RWPE1 (cell line): ENCODE measurements around the gene CCDC141.

Experiments used
- CTCF ChIA-PET: fragments of 350-600 bp; sonication (Branson Sonifier 250); formaldehyde crosslinking; extraction: SDS; loops from one replicate; lab custom pipeline; 2021; lab: Yijun Ruan, JAX
- POLR2A ChIA-PET: fragments of 400-600 bp; formaldehyde crosslinking; extraction: SDS; loops from one replicate; lab custom pipeline; 2020; ENCODE audit warnings: antibody characterized with exemption; ENCODE audit not compliant: low non-redundant PET; lab: Yijun Ruan, JAX
- DNase-seq: peaks from one replicate; pipeline ENCODE4 v3.0.0; 2012; ENCODE audit warnings: low spot score
- H3K27ac ChIP-seq: fragments of 450-650 bp; 2 replicates; pipeline ENCODE4 v1.5.1; 2017
- TF ChIP-seq, protein P1 (sequence below): fragments of 450-650 bp; conservative IDR thresholded peaks from 2 replicates; pipeline ENCODE4 v1.5.1; 2017; ENCODE audit warnings: low read depth, mild to moderate bottlenecking

CCDC141 gene

DNA sequence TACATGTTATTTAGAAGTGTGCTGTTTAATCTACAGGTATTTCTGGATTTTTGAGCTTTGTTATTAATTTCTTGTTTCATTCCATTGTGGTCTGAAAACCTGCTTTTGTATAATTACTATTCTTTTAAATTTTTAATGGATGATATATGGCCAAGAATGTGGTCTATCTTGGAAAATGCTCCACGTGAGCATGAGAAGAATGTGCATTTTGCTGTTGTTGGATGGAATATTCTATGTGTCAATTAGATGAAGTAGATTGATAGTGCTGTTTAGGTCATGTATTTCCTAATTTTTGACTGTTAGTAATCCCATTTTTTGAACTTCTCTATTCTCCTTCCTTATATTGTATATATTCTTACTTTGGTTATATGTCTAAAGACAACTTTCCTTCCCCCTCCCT, 222.8 kb downstream of the CCDC141 start:
- CTCF ChIA-PET = no interaction called here
- DNase-seq = no peak
- POLR2A ChIA-PET = no interaction called here
- TF ChIP-seq, protein P1, sequence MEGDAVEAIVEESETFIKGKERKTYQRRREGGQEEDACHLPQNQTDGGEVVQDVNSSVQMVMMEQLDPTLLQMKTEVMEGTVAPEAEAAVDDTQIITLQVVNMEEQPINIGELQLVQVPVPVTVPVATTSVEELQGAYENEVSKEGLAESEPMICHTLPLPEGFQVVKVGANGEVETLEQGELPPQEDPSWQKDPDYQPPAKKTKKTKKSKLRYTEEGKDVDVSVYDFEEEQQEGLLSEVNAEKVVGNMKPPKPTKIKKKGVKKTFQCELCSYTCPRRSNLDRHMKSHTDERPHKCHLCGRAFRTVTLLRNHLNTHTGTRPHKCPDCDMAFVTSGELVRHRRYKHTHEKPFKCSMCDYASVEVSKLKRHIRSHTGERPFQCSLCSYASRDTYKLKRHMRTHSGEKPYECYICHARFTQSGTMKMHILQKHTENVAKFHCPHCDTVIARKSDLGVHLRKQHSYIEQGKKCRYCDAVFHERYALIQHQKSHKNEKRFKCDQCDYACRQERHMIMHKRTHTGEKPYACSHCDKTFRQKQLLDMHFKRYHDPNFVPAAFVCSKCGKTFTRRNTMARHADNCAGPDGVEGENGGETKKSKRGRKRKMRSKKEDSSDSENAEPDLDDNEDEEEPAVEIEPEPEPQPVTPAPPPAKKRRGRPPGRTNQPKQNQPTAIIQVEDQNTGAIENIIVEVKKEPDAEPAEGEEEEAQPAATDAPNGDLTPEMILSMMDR = no peak
- no peak overlapping the region for H3K27ac ChIP-seq

DNA sequence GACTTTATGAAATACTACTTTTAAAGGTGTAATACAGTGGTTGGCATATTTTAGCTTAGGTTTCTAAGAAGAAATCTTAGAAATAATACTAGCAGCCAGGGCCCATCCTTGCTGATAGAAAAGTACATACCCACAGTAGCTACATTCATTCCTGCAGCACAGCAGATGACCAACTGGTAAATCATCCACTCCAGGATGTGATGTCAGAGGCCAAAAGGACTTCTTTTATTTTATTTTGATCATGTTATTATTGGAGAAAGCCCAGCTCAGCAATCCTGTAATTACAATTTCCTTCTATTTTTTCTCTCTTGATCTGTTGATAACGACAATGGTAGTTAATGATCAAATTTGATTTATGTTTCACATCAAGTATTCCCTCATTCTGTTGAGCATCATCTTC, 224.8 kb downstream of the CCDC141 start:
- TF ChIP-seq, protein P1 = no peak
- DNase-seq = no peak
- ChIA-PET POLR2A (no interaction called here), CTCF (no interaction called here)
- no peak overlapping the region for H3K27ac ChIP-seq

DNA sequence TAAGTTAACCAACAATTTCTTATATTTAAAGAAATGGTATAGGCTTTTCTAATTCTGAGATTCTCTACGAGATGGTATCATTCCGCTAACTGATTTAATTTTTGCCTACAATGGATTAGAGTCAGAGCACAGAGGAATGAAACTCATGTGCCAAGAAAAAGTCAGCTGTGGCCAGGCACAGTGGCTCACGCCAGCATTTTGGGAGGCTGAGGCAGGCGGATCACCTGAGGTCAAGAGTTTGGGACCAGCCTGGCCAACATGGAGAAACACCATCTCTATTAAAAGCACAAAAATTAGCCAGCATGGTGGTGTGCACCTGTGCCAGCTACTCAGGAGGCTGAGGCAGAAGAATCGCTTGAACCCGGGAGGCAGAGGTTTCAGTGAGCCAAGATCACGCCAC, 225.8 kb downstream of the CCDC141 start:
- CTCF ChIA-PET = interaction anchor here (0.5 kb wide), 1 partner anchor 128 kb away, joined by 3 read pairs; no protein-coding TSS in a partner anchor
- H3K27ac ChIP-seq = no peak overlapping the region
- POLR2A ChIA-PET = no interaction called here
- TF ChIP-seq, protein P1 = no peak
- no peak for DNase-seq

DNA sequence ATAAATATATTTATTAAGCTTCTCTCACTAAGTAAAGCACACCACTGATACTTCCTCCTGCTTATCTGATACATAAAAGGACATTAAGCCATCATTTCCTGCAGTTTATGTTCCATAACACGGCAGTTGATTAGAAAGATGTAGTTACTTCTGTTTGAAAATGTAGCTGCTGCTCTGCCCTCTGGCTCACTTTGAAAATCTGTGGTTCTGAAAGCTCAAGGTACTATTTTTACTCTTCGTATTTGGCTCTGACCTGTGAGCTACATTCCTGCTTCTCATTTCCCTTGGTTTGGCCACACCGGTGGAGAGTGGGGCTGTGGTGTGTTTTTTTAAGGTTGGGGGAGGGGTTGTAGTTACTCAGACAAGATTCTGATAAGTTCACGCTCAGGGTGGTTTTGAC, 229.9 kb downstream of the CCDC141 start:
- ChIA-PET POLR2A (no interaction called here), CTCF (no interaction called here)
- TF ChIP-seq, protein P1 = no peak
- no peak overlapping the region for H3K27ac ChIP-seq
- no peak for DNase-seq

DNA sequence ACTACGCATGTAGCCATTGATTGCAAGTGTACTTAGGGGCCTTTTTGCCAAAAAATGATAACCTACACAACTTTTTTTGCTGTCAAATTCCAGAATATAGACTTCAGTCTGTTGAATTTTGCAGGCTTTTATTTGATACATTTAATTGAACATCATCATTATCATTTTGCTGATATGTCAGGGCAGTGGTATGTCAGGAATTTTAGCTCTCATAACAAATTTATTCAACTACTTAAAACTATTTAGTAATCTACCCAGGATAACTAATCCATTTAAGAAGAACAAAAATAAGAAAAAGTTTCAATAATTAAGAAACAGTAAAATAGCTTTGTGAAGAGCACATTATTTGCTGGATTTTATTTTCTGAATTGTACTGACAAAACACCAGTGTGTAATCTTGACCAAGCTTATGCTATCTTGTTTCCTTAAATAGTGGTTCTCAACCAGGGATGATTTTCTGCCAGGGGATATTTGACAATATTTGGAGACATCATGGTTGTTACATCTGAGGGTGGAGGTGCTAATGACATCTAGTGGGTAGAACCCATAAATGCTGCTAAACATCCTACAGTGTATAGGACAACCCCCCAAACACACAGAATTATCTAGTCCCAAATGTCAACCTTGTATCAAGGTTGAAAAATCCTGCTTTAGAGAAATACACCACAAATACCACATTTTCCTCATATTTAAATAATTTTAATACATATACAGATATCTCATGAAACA, 230.6 kb downstream of the CCDC141 start:
- DNase-seq = no peak
- POLR2A ChIA-PET = no interaction called here
- CTCF ChIA-PET = no interaction called here
- no peak overlapping the region for H3K27ac ChIP-seq
- TF ChIP-seq, protein P1 = no peak

DNA sequence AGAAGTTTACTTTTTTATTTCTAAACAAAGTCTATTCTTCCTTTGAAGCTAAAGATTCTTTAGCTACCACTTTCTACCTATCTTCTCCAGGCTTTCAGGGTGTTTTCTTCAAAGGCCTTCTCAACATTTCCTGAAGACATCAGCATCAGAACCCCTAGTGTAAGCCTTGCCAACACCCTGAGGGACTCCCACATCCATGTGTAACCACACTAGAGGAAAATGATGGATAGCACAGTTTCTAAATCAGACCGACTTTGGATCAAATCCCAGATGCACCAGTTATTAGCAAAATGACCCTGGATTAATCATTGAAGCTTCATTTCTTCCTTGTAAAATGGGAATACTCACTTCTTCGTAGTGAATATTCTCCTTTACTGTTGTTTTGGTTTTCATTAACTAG, 238.0 kb downstream of the CCDC141 start:
- TF ChIP-seq, protein P1 = no peak
- no peak overlapping the region for H3K27ac ChIP-seq
- no peak for DNase-seq
- ChIA-PET POLR2A (no interaction called here), CTCF (interaction anchor here (0.7 kb wide), 1 partner anchor 148 kb away, joined by 3 read pairs; no protein-coding TSS in a partner anchor)
